GM21528 (cell line): ENCODE measurements around the gene CHRM2.

Experiments
- ATAC-seq: cut with Tn5 transposase; IDR thresholded peaks from one replicate; pipeline ENCODE4 v1.9.1; 2021; ENCODE audit warnings: mild to moderate bottlenecking, moderate library complexity; ENCODE audit not compliant: unreplicated experiment, low FRiP score

Gene CHRM2

DNA sequence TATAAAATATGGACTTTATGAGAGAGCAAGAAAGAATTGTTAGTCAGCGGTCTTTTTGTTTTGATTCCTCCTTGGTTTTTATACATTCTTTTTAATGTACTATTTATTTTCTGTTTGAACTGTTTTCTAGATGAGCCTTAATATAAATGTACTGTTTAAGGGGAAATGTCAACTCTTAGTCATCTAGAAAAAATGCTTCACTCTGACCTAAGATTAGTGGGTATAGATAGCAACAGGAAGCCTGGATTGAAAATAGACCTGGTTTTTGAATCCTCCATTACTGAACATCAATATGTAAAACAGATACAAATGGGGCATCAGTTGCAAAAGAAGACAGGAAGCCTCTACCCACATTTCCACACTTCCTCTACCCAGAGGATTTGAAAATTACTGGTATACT lies 87.8 kb downstream of the CHRM2 start:
- ATAC-seq, result no peak

- ATAC-seq, result no peak
Measured at GRCh38 chr7:136956671-136957070, 88.2 kb downstream of the CHRM2 start.

DNA sequence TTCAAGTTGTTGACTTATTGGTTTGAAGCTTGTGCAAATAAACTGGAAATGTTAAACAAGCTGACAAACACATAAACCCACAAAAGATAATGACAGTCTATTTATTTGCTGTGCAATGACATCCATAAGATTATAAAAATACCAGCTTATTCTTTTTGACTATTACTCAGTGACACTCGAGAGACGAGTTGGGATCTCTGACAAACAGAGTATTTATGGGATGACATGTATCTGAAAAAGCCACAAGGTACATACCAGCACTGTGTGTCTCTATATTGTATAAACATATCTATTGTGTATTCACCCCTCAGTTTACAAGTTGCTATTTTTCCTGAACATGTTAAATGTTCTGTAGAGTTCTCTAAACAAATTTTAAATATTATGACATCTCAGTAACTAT lies 88.9 kb downstream of the CHRM2 start:
- ATAC-seq, result no peak

- no peak for ATAC-seq
Measured at GRCh38 chr7:136958016-136958415, 89.6 kb downstream of the CHRM2 start.

GRCh38 chr7:136964347-136964746 lies 95.9 kb downstream of the CHRM2 start:
- ATAC-seq, result no peak

DNA sequence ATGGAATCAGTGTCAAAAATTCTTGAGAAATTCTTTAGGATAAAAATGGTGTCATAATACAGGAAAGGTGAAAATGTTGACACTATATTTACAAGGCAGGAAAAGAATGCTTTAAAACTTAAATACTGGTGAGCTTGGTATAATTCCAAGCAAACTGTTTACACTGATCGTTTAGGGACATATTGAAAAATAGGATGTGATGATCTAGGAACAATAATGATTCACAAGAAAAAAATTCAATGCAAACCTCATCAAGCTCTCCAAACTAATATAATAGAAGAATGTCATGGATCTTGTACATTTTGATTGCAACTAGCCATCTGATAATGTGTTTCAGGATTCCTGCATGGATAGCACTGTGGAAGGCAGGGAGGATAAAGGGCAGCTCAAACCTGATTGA lies 98.4 kb downstream of the CHRM2 start:
- no peak for ATAC-seq

GRCh38 chr7:136969761-136970160 lies 101.3 kb downstream of the CHRM2 start:
- no peak for ATAC-seq

DNA sequence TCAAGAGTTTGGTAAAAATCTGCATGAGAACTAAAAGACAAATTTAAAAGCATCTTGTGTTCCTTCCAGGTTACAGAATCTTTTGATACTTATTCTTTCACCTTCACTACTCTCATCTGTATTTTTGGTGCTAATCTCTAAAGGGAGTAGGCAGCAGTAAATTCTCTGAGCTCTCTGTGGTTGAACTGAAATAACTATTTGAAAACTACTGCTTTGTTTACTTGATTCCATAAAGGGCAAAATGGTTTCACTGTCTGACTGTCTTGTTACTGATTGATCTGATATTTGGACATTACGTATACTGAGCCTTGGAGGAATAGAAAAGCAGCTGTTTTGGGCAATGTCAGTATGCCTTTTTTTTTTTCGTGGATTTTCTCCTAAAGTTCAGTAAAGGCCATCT lies 103.3 kb downstream of the CHRM2 start:
- no peak for ATAC-seq

GRCh38 chr7:136976504-136977251 lies 108.2 kb downstream of the CHRM2 start:
- ATAC-seq, result no peak

DNA sequence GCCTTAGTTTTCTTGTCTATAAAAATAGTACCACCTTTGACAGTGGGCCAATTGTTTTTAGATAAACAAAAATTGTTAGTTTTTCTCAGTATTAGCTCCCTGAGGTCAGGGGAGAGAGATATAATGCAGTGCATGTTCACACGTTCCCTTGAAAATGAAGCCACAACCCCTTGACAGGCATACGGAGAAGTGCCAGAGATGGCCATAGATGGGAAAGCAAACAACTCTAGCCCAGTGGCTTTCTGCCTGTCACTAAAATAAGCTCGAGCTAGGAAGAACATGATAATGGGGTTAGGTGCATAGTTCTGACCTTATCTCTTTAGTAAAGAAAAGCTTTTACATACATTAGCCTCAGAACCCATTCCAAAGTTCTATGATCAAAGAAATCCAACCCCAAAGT lies 124.9 kb downstream of the CHRM2 start:
- ATAC-seq, result no peak

DNA sequence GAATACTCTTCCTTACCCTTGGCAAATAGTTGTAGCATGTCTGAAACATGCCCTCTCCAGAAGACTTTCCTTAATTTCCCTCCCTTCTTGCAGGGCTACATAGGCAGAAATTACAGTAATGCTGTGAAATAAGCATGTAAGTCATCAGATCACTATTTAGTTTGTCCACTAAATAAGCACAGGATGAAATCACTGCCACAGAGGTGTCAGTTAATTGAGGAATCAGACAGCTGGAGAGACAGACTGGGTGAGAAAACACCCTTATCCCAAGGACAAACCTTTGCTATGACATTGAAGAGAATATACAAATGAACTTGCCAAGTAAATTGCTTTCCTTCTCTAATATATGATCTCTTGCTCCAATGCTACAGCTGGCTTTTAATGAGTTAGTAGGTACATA lies 129.3 kb downstream of the CHRM2 start:
- ATAC-seq, result no peak

GRCh38 chr7:136998495-136998894 lies 130.0 kb downstream of the CHRM2 start:
- ATAC-seq, result no peak

DNA sequence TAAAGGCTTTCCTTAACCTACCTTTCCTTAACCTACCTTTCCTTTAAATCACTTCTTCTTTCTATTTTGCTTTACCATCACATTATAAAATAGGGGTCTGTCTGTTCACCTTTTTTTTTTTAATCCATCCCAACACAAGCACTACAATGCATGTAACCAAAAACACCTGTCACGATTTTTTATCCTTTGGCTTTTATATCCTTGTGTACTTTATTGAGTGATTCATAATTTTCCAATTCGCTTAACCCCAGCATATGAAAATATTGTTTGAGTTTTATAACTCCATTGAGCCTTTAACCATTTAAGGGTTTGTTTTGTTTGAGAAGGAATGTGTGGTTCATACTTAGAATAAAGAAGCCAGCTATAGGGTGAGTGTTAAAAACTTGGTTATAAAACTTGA lies 132.2 kb downstream of the CHRM2 start:
- no peak for ATAC-seq

- no peak for ATAC-seq
Measured at GRCh38 chr7:137001041-137001440, 132.6 kb downstream of the CHRM2 start.

DNA sequence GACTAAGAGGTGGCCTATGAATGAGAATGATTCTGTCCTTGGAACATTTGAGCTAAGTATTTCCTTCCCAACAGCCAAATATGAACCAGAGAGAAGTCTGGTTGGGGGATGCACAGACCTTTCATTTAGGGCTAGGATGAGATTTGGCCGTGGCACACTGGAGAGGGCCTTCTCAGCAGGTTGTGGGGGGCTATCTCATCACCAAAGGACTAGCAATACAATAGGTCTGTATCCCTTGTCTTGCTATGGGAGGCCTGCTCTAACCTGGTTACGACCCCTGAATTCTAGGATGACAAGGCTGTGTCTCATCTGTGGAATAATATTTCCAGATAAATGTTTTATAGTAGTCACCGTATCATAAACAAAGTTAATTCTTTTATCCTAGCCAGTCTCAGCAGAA lies 133.0 kb downstream of the CHRM2 start:
- ATAC-seq, result no peak

DNA sequence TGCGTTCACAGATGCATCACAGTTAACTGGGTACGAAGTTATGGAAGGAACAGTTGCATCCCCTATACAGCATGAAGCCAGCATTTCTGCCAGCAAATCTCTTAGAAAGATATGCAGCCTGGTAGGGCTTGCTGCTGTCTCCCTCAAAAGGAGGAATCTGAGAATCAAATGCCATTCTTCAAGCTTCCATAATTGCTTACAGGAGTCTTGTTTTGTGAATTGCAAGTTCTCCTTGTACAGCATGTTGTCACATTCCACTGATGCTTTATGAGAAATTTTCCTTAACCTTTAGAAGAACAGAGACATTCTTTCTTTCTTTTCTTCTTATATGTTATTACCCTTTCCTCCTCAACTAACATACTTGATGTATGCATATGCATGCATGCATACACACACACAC lies 134.6 kb downstream of the CHRM2 start:
- ATAC-seq, result no peak

DNA sequence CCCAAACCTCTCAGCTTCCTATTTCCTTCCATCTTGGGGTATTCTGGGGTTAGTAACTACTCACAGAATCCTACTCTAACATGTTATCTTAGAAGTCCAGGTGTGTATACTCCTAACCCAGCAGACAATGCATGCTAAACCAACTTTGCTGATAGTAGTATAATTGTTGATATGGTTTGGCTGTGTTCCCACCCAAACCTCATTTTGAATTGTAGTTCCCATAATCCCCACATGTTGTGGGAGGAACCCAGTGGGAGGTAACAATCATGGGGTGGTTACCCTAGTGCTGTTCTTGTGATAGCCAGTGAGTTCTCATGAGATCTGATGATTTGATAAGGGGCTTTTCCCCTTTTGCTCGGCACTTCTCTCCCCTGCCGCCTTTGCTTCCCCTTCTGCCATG lies 135.1 kb downstream of the CHRM2 start:
- ATAC-seq, result no peak

DNA sequence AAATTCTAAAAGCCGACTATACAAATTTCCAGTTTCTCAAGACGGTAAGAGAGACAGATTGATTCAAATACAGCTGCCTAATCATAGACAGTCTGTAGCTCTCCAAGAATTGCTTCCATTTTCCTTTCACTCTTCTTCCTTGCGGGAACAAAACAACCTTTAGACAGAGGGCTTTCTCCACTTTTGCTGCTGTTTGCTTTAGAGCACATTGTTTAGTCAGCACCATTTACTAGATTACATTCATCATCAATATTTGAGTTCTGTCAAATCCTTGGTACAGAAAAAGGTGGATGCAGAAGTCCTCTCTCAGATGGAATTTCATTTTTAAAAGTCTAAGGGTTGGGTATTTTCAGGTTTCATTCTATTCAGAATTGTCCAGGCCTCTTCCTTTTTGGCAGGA lies 137.4 kb downstream of the CHRM2 start:
- ATAC-seq, result no peak

DNA sequence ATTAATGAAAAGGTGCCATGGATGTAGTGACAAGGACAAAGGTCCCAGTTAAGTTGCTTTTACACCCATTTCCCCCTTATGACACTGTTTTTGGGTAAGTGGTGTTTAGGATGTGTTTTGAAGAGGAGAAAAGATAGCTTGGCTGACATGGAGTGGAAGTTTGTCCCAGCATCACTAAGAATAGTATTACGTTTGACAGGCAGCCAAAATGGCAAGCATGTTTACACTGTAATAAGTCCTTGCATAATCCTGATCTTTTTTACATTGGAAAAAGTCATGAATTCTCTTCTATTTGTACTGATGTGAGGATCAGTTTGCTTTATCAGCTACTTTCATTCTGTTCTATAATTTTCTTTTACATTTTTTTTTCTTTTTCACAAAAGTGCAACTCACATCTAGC lies 137.8 kb downstream of the CHRM2 start:
- no peak for ATAC-seq

DNA sequence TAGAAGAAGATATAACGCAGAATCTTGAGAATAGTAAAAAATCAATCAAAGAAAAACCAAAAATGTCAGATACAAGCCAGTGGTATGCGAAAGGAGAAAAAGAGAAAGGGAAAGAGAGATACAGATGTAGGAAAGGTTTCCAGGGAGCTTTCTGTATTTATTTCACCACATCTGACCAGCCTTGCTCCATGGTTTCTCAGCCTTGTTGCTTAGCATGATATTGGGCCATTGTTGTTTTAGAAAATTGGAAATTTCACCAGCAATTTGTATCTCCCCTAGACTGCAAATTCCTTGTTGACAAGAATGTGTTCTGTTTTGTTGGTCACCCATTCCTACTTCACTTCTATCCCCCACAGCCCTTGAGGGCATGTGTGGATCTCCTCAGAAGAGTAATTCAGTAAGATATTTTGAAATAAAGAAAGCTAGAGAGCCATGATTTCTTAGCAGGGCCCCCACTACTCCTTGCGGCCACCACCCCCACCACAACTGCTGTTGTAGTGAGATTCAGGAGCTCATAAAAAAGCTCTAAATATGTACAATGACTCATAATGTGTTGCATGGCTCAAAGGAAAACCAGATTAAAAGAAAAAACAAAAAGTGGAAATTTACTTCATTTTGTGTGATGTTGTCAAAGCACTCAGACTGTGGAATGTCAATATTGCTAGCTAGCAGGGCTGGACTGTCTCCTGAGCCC lies 138.7 kb downstream of the CHRM2 start:
- no peak for ATAC-seq

DNA sequence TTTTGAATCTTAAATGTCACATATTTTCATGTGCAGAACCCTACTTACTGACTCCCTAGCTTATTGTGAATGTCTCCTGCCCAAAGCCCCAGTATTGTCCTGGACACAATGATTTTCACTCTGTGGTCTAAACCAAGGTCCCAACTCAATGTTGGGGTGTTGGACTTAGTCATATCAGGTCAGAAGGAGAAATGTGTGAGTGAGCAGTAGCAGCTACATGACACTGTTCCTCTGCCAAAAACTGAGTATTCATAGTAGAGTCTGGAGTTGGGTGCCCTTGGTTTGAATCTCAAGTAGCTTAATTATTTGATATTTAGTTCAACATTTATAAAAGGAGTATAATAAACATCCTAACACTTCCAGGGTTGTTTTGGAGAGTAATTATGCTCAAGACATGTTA lies 141.0 kb downstream of the CHRM2 start:
- no peak for ATAC-seq

GRCh38 chr7:137015015-137015414 lies 146.6 kb downstream of the CHRM2 start:
- ATAC-seq, result no peak
